Keratinocyte (primary cell): ENCODE data around the gene TDRD9.

Source experiments
- CTCF ChIP-seq, 3 experiments: IDR thresholded peaks in 1 of 3; conservative IDR thresholded peaks in 1 of 3; optimal IDR thresholded peaks in 1 of 3; 2 replicates in 2 of 3; 3 replicates in 1 of 3; pipeline versions ENCODE3 to v1.5.1; 2011; ENCODE audit warnings: low read length in 3 of 3, mild to moderate bottlenecking in 3 of 3, moderate library complexity in 2 of 3, control low read depth in 1 of 3, inconsistent platforms in 1 of 3; ENCODE audit not compliant: insufficient read depth in 2 of 3; ENCODE audit errors: extremely low read depth in 1 of 3
- EZH2 ChIP-seq: IDR thresholded peaks from one replicate; pipeline ENCODE4 v1.6.1; 2012; ENCODE audit warnings: inconsistent platforms, mild to moderate bottlenecking, low read length, moderate library complexity

GRCh38 chr14:103973354-103973753, 45.1 kb downstream of the TDRD9 start:
- TF ChIP-seq CTCF (optimal IDR thresholded peaks at IDR 0.05 in 1 of 3, IDR thresholded peaks at IDR 0.05 in 1 of 3, conservative IDR thresholded peaks at IDR 0.05 in 1 of 3; ENCODE audit: extremely low read depth in 1 of 3, insufficient read depth in 2 of 3, low read length in 3 of 3) (no peak), EZH2 (no peak)
